IMR-90 (cell line): ENCODE measurements around the gene APOL2. TPM values are rescaled to one million over a fixed set of nuclear protein-coding genes. Genes with fewer than 3 reads are reported as not detected.
A peak's percentile ranks its signal among the peaks of the same experiment; 100 is the strongest.

ENCODE experiments used
- ATAC-seq: fragments of 200-7000 bp; cut with Tn5 transposase; 2 replicates; pipeline ENCODE4 v1.9.1; 2020; ENCODE audit warnings: low read depth, mild to moderate bottlenecking, moderate library complexity
- BruUV-seq: library from RNA; stranded (reverse); fragments of 400-500 nt; replicated peaks from 2 replicates; lab custom pipeline; 2021; lab: Mats Ljungman, UMichigan
- CTCF ChIA-PET: fragments of 300-600 bp; formaldehyde crosslinking; extraction: SDS; loops from one replicate; lab custom pipeline; 2021; ENCODE audit warnings: antibody characterized with exemption; lab: Yijun Ruan, JAX
- POLR2A ChIA-PET: fragments of 300-600 bp; sonication (Branson Sonifier 250); formaldehyde crosslinking; loops from one replicate; lab custom pipeline; 2022; ENCODE audit warnings: antibody characterized with exemption; ENCODE audit not compliant: unreplicated experiment; lab: Charles Lee
- DNase-seq: peaks from one replicate; pipeline ENCODE4 v3.0.0; 2013
- H2AFZ ChIP-seq: replicated peaks from 2 replicates; pipeline ENCODE3; 2013; ENCODE audit warnings: low read length, mild to moderate bottlenecking; ENCODE audit not compliant: poor library complexity
- H2AK5ac ChIP-seq: 2 replicates; pipeline ENCODE4 v1.6.1; 2013; ENCODE audit warnings: low read depth, low read length, inconsistent platforms
- H2AK9ac ChIP-seq: replicated peaks from 2 replicates; pipeline ENCODE3; 2013; ENCODE audit warnings: mild to moderate bottlenecking, low read depth, low read length, moderate library complexity; ENCODE audit not compliant: poor library complexity
- H2BK120ac ChIP-seq: 2 replicates; pipeline ENCODE4 v1.6.1; 2013; ENCODE audit warnings: low read depth, low read length, inconsistent platforms
- H2BK15ac ChIP-seq: 3 replicates; pipeline ENCODE4 v1.6.1; 2013; ENCODE audit warnings: low read depth, low read length, inconsistent platforms
- H2BK20ac ChIP-seq: 2 replicates; pipeline ENCODE4 v1.6.1; 2013; ENCODE audit warnings: low read depth, mild to moderate bottlenecking, inconsistent platforms, low read length, moderate library complexity
- H2BK5ac ChIP-seq: 2 replicates; pipeline ENCODE4 v1.6.1; 2013; ENCODE audit warnings: mild to moderate bottlenecking, low read depth, low read length, inconsistent platforms; ENCODE audit not compliant: poor library complexity, severe bottlenecking
- H3K14ac ChIP-seq: replicated peaks from 2 replicates; pipeline ENCODE4 v1.6.1; 2013; ENCODE audit warnings: low read depth, low read length, inconsistent platforms
- H3K18ac ChIP-seq: 2 replicates; pipeline ENCODE4 v1.6.1; 2013; ENCODE audit warnings: low read depth, low read length, control low read depth
- H3K23ac ChIP-seq: 2 replicates; pipeline ENCODE4 v1.6.1; 2013; ENCODE audit warnings: low read depth, low read length, inconsistent platforms
- H3K27ac ChIP-seq: 2 replicates; pipeline ENCODE4 v1.5.1; 2013; ENCODE audit warnings: mild to moderate bottlenecking, control low read depth, low read length; ENCODE audit not compliant: insufficient read depth
- H3K27me3 ChIP-seq: 2 replicates; pipeline ENCODE4 v1.6.1; 2013; ENCODE audit warnings: low read length; ENCODE audit not compliant: control insufficient read depth, insufficient read depth
- H3K36me3 ChIP-seq: 2 replicates; pipeline ENCODE4 v1.6.1; 2013; ENCODE audit warnings: low read length, mixed read lengths; ENCODE audit not compliant: control insufficient read depth, insufficient read depth
- H3K4ac ChIP-seq: 2 replicates; pipeline ENCODE4 v1.6.1; 2013; ENCODE audit warnings: low read depth, low read length, inconsistent platforms
- H3K4me1 ChIP-seq: 2 replicates; pipeline ENCODE4 v1.6.1; 2013; ENCODE audit warnings: low read length, mixed read lengths; ENCODE audit not compliant: control insufficient read depth, insufficient read depth
- H3K4me2 ChIP-seq: 2 replicates; pipeline ENCODE4 v1.6.1; 2013; ENCODE audit warnings: low read depth, mild to moderate bottlenecking, control low read depth, low read length, moderate library complexity
- H3K4me3 ChIP-seq: 2 replicates; pipeline ENCODE4 v1.5.1; 2013; ENCODE audit warnings: low read depth, mild to moderate bottlenecking, control low read depth, low read length, moderate library complexity; ENCODE audit not compliant: insufficient read depth
- H3K56ac ChIP-seq: 2 replicates; pipeline ENCODE4 v1.6.1; 2013; ENCODE audit warnings: low read length, inconsistent platforms; ENCODE audit not compliant: insufficient read depth; ENCODE audit errors: extremely low read depth
- H3K79me1 ChIP-seq, 2 experiments: 2 replicates each; pipeline ENCODE4 v1.6.1; 2013; ENCODE audit warnings: low read length in 2 of 2, inconsistent platforms in 1 of 2, low read depth in 1 of 2
- H3K9ac ChIP-seq: 2 replicates; pipeline ENCODE4 v1.6.1; 2013; ENCODE audit warnings: low read depth, low read length, control low read depth
- H3K9me1 ChIP-seq: 2 replicates; pipeline ENCODE4 v1.6.1; 2013; ENCODE audit warnings: low read length, inconsistent platforms; ENCODE audit not compliant: insufficient read depth
- H3K9me3 ChIP-seq: 2 replicates; pipeline ENCODE4 v1.6.1; 2013; ENCODE audit warnings: low read length; ENCODE audit not compliant: control insufficient read depth, insufficient read depth
- H4K20me1 ChIP-seq: 2 replicates; pipeline ENCODE4 v1.6.1; 2013; ENCODE audit warnings: low read length, inconsistent platforms; ENCODE audit not compliant: insufficient read depth
- H4K5ac ChIP-seq: 2 replicates; pipeline ENCODE4 v1.6.1; 2013; ENCODE audit warnings: mild to moderate bottlenecking, low read depth, low read length, control low read depth
- H4K8ac ChIP-seq, 2 experiments: 2 replicates each; pipeline ENCODE4 v1.6.1; 2013; ENCODE audit warnings: low read depth in 2 of 2, low read length in 2 of 2, control low read depth in 1 of 2, inconsistent platforms in 1 of 2
- H4K91ac ChIP-seq: 2 replicates; pipeline ENCODE4 v1.6.1; 2013; ENCODE audit warnings: low read depth, low read length, inconsistent platforms; ENCODE audit not compliant: insufficient read depth
- CEBPB ChIP-seq: IDR thresholded peaks from 2 replicates; pipeline ENCODE4 v1.6.1; 2012; ENCODE audit warnings: low read depth, low read length, improper control_type of control experiment
- CHD1 ChIP-seq: IDR thresholded peaks from 2 replicates; pipeline ENCODE4 v1.6.1; 2012; ENCODE audit warnings: low read depth, low read length, improper control_type of control experiment
- ELK1 ChIP-seq: fragments of 150-350 bp; IDR thresholded peaks from 2 replicates; pipeline ENCODE4 v1.6.1; 2016; ENCODE audit warnings: low read depth, mild to moderate bottlenecking, low read length, moderate library complexity, borderline replicate concordance
- MAFK ChIP-seq: IDR thresholded peaks from 2 replicates; pipeline ENCODE4 v1.6.1; 2012; ENCODE audit warnings: low read depth, low read length, improper control_type of control experiment
- MAZ ChIP-seq: IDR thresholded peaks from 2 replicates; pipeline ENCODE4 v1.6.1; 2012; ENCODE audit warnings: low read depth, mild to moderate bottlenecking, low read length, improper control_type of control experiment, moderate library complexity, borderline replicate concordance
- NFE2L2 ChIP-seq: fragments of 150-350 bp; IDR thresholded peaks from 2 replicates; pipeline ENCODE4 v1.6.1; 2016; ENCODE audit warnings: low read depth, mild to moderate bottlenecking, low read length
- RFX5 ChIP-seq: IDR thresholded peaks from 2 replicates; pipeline ENCODE4 v1.8.0; 2012; ENCODE audit warnings: low read depth, mild to moderate bottlenecking, low read length, moderate library complexity
- USF2 ChIP-seq: fragments of 150-350 bp; IDR thresholded peaks from 2 replicates; pipeline ENCODE4 v1.6.1; 2017; ENCODE audit warnings: mild to moderate bottlenecking, antibody characterized with exemption, low read length, low read depth
- WGBS, 2 experiments: methylation state at CpG; one replicate each; pipeline versions ENCODE4 v1.1.5 to v1.1.7; 2013; ENCODE audit warnings: missing lambda C conversion rate in 2 of 2; ENCODE audit not compliant: insufficient read length in 1 of 2; ENCODE audit errors: extremely low coverage in 2 of 2; 5-methylcytosine and 5-hydroxymethylcytosine counted together
- dilution Hi-C: fragments of 300-500 bp; cut with HindIII; formaldehyde crosslinking; loops from one replicate; pipeline ENCODE4 v1.14.3; 2018; ENCODE audit warnings: low sequenced_read_pairs; ENCODE audit not compliant: unreplicated experiment
- in situ Hi-C: fragments of 300-500 bp; cut with MboI; formaldehyde crosslinking; loops from 3 replicates; pipeline ENCODE4 v1.14.3; 2019; ENCODE audit warnings: low sequenced_read_pairs, inconsistent platforms, mixed read lengths
- intact Hi-C: fragments of 100-400 bp; cut with micrococcal nuclease; formaldehyde crosslinking; loops from 2 replicates; pipeline ENCODE4 v1.10.0; 2022
- polyA plus RNA-seq, 3 experiments: library from polyadenylated mRNA; depleted of rRNA; stranded (reverse); fragments of >200 nt; gene quantifications; 2 replicates each; pipeline ENCODE4 v1.2.3, GENCODE V29; 2012; ENCODE audit warnings: low replicate concordance in 1 of 3
- total RNA-seq: library from RNA; depleted of rRNA; stranded (reverse); fragments of >200 nt; gene quantifications from 2 replicates; pipeline ENCODE4 v1.2.3, GENCODE V29; 2012

APOL2 gene
- total and polyA plus RNA-seq, 2 of the 4 experiments (the other 2 are of a cell fraction): 13.1 to 57.5 TPM

GRCh38 chr22:36280379-36280778 lies 41.1 kb upstream of the APOL2 start:
- Histone ChIP-seq H3K9ac (no peak overlapping the region), H4K5ac (no peak overlapping the region), H3K27ac (no peak overlapping the region), H2AK5ac (peak overlapping the region; percentile 52; the same call in 1 of the 2 replicates), H2BK5ac (no peak overlapping the region), H2BK20ac (no peak overlapping the region), H3K4me2 (no peak overlapping the region), H3K79me1 (peaks cover 18 to 45% of the 10 kb centered on the region in 2 experiments), H2BK120ac (no peak overlapping the region), H3K9me3 (no peaks in the 10 kb centered on the region), H4K8ac (0 out of 4 replicates have a peak overlapping the region, but pooled peaks of 1 of the 2 experiments have one; percentile 34), H3K23ac (no peak overlapping the region), H3K4me3 (no peak overlapping the region), H3K14ac (no peak overlapping the region), H3K4me1 (no peaks in the 10 kb centered on the region), H4K91ac (no peak overlapping the region), H2AK9ac (no peak overlapping the region), H3K9me1 (0 out of 2 replicates have a peak, but pooled peaks cover 3% of the 10 kb centered on the region), H3K18ac (no peak overlapping the region), H2BK15ac (no peak overlapping the region), H3K4ac (no peak overlapping the region), H3K27me3 (no peaks in the 10 kb centered on the region), H2AFZ (no peak overlapping the region), H3K56ac (no peak overlapping the region), H3K36me3 (peaks cover 59% of the 10 kb centered on the region), H4K20me1 (peaks cover 74% of the 10 kb centered on the region)
- WGBS, 2 experiments: 91% methylated on average over 6 of the region's 8 CpGs; no CpG with 5 or more reads in 1 of the 2 experiments
- intact Hi-C loops (no loop called here), in situ Hi-C loops (no loop called here), dilution Hi-C loops (no loop called here)
- ChIA-PET CTCF (interaction anchor here (0.6 kb wide), 1 partner anchor 68 kb away, joined by 4 read pairs; no protein-coding TSS in a partner anchor), POLR2A (no interaction called here)
- TF ChIP-seq ELK1: no peak
- TF ChIP-seq RFX5: no peak
- no peak for TF ChIP-seq CEBPB
- TF ChIP-seq MAZ: no peak
- no peak for TF ChIP-seq NFE2L2
- no peak for TF ChIP-seq MAFK
- TF ChIP-seq USF2: no peak
- no peak for TF ChIP-seq CHD1
- no TSS peak for BruUV-seq
- peak; percentile 26 for DNase-seq
- ATAC-seq: no peak
